Measurements from ENCODE around the gene EYA2. TPM values are rescaled to one million over a fixed set of nuclear protein-coding genes. Genes with fewer than 3 reads are reported as not detected.

The EYA2 gene
- total RNA-seq, 1 donor, result 17.7 TPM

- Histone ChIP-seq H4K20me1 (ENCODE audit: insufficient read depth, low read length) (no peaks in the 10 kb centered on the region), H3K4me2 (ENCODE audit: insufficient read depth, low read length) (no peak overlapping the region), H3K4me3 (ENCODE audit: insufficient read depth, low read length) (no peak overlapping the region)
Observed at GRCh38 chr20:46903256-46903655, 8.6 kb downstream of the EYA2 start.

GRCh38 chr20:46903937-46904336 is 9.3 kb downstream of the EYA2 start:
- Histone ChIP-seq H3K36me3 (ENCODE audit: insufficient read depth, low read length) (no peaks in the 10 kb centered on the region), H3K79me2 (ENCODE audit: insufficient read depth, low read length) (no peaks in the 10 kb centered on the region), H3K4me1 (ENCODE audit: insufficient read depth, low read length) (no peaks in the 10 kb centered on the region), H4K20me1 (ENCODE audit: insufficient read depth, low read length) (no peaks in the 10 kb centered on the region), H3K9me3 (ENCODE audit: low read depth, low read length) (no peaks in the 10 kb centered on the region), H3K27ac (ENCODE audit: low read depth, low read length) (no peak overlapping the region), H2AFZ (ENCODE audit: low read length) (no peak overlapping the region), H3K4me2 (ENCODE audit: insufficient read depth, low read length) (no peak overlapping the region), H3K27me3 (ENCODE audit: insufficient read depth, low read length) (no peaks in the 10 kb centered on the region), H3K4me3 (ENCODE audit: insufficient read depth, low read length) (no peak overlapping the region)
- TF ChIP-seq CTCF (IDR thresholded peaks at IDR 0.05; ENCODE audit: extremely low read depth, low read depth, low read length), result no peak
- no peak for DNase-seq (ENCODE audit: insufficient read length, low spot score, missing footprints)

More at GRCh38 chr20:46903256-46903655, 8.6 kb downstream of the EYA2 start:
- H3K79me2 ChIP-seq (ENCODE audit: insufficient read depth, low read length), result peaks cover 4% of the 10 kb centered on the region
- no peak overlapping the region for H2AFZ ChIP-seq (ENCODE audit: low read length)
- DNase-seq (ENCODE audit: insufficient read length, low spot score, missing footprints), result no peak
- H3K27ac ChIP-seq (ENCODE audit: low read depth, low read length), result no peak overlapping the region
- no peak for TF ChIP-seq CTCF (IDR thresholded peaks at IDR 0.05; ENCODE audit: extremely low read depth, low read depth, low read length)
- H3K9me3 ChIP-seq (ENCODE audit: low read depth, low read length), result no peaks in the 10 kb centered on the region
- no peaks in the 10 kb centered on the region for H3K4me1 ChIP-seq (ENCODE audit: insufficient read depth, low read length)
- H3K36me3 ChIP-seq (ENCODE audit: insufficient read depth, low read length), result no peaks in the 10 kb centered on the region
- H3K27me3 ChIP-seq (ENCODE audit: insufficient read depth, low read length), result no peaks in the 10 kb centered on the region

- H3K36me3 ChIP-seq (ENCODE audit: insufficient read depth, low read length), result no peaks in the 10 kb centered on the region
- no peaks in the 10 kb centered on the region for H4K20me1 ChIP-seq (ENCODE audit: insufficient read depth, low read length)
- H3K27ac ChIP-seq (ENCODE audit: low read depth, low read length), result no peak overlapping the region
- H3K4me1 ChIP-seq (ENCODE audit: insufficient read depth, low read length), result no peaks in the 10 kb centered on the region
- no peak overlapping the region for H3K4me3 ChIP-seq (ENCODE audit: insufficient read depth, low read length)
- no peak overlapping the region for H2AFZ ChIP-seq (ENCODE audit: low read length)
- no peak for TF ChIP-seq CTCF (IDR thresholded peaks at IDR 0.05; ENCODE audit: extremely low read depth, low read depth, low read length)
- no peaks in the 10 kb centered on the region for H3K9me3 ChIP-seq (ENCODE audit: low read depth, low read length)
- DNase-seq (ENCODE audit: insufficient read length, low spot score, missing footprints), result no peak
- H3K27me3 ChIP-seq (ENCODE audit: insufficient read depth, low read length), result no peaks in the 10 kb centered on the region
- no peaks in the 10 kb centered on the region for H3K79me2 ChIP-seq (ENCODE audit: insufficient read depth, low read length)
- no peak overlapping the region for H3K4me2 ChIP-seq (ENCODE audit: insufficient read depth, low read length)
Observed at GRCh38 chr20:46905364-46906125, 10.9 kb downstream of the EYA2 start.

GRCh38 chr20:46913329-46914044 is 18.8 kb downstream of the EYA2 start:
- H3K9me3 ChIP-seq (ENCODE audit: low read depth, low read length), result no peaks in the 10 kb centered on the region
- no peaks in the 10 kb centered on the region for H3K79me2 ChIP-seq (ENCODE audit: insufficient read depth, low read length)
- H3K4me2 ChIP-seq (ENCODE audit: insufficient read depth, low read length), result no peak overlapping the region
- no peaks in the 10 kb centered on the region for H3K27me3 ChIP-seq (ENCODE audit: insufficient read depth, low read length)
- H3K36me3 ChIP-seq (ENCODE audit: insufficient read depth, low read length), result no peaks in the 10 kb centered on the region
- no peak overlapping the region for H2AFZ ChIP-seq (ENCODE audit: low read length)
- no peak overlapping the region for H3K27ac ChIP-seq (ENCODE audit: low read depth, low read length)
- no peak overlapping the region for H3K4me3 ChIP-seq (ENCODE audit: insufficient read depth, low read length)
- no peak for TF ChIP-seq CTCF (IDR thresholded peaks at IDR 0.05; ENCODE audit: extremely low read depth, low read depth, low read length)
- no peak for DNase-seq (ENCODE audit: insufficient read length, low spot score, missing footprints)
- no peaks in the 10 kb centered on the region for H4K20me1 ChIP-seq (ENCODE audit: insufficient read depth, low read length)
- H3K4me1 ChIP-seq (ENCODE audit: insufficient read depth, low read length), result peaks cover 17% of the 10 kb centered on the region
